CD4-positive, alpha-beta T cell (primary cell): ENCODE data around the gene APOD. TPM values are rescaled to one million over a fixed set of nuclear protein-coding genes. Genes with fewer than 3 reads are reported as not detected.
A peak's percentile ranks its signal among the peaks of the same experiment; 100 is the strongest.

Source experiments
- ATAC-seq: fragments of 200-7000 bp; cut with Tn5 transposase; one replicate; pipeline ENCODE4 v1.10.0; 2022; ENCODE audit warnings: mild to moderate bottlenecking; ENCODE audit not compliant: poor library complexity
- CTCF ChIA-PET: fragments of 350-600 bp; sonication (Branson Sonifier 250); formaldehyde crosslinking; loops from one replicate; lab custom pipeline; 2021; ENCODE audit warnings: antibody characterized with exemption, inconsistent platforms; lab: Charles Lee
- POLR2A ChIA-PET: fragments of 350-600 bp; sonication (Branson Sonifier 250); formaldehyde crosslinking; loops from one replicate; lab custom pipeline; 2021; ENCODE audit warnings: antibody characterized with exemption, inconsistent platforms; lab: Charles Lee
- DNase-seq, 14 experiments: peaks; one replicate each; pipeline ENCODE4 v3.0.0-alpha.2; 2013 to 2020; ENCODE audit warnings: mixed read lengths in 2 of 14
- H3K27ac ChIP-seq, 2 donors: one replicate each; pipeline versions ENCODE4 v1.5.1 to v1.7.0; 2013; ENCODE audit warnings: low read length in 2 of 2, low read depth in 1 of 2, mild to moderate bottlenecking in 1 of 2
- H3K27me3 ChIP-seq, 2 experiments: 1 replicate in 1 of 2; 2 replicates in 1 of 2; pipeline versions ENCODE4 v1.6.1 to v1.7.0; 2013; ENCODE audit warnings: low read length in 2 of 2, control low read depth in 1 of 2, mild to moderate bottlenecking in 1 of 2, moderate library complexity in 1 of 2; ENCODE audit not compliant: insufficient read depth in 2 of 2, control insufficient read depth in 1 of 2
- H3K36me3 ChIP-seq: one replicate; pipeline ENCODE4 v1.6.1; 2013; ENCODE audit warnings: low read length, control low read depth; ENCODE audit not compliant: insufficient read depth
- H3K4me1 ChIP-seq: one replicate; pipeline ENCODE4 v1.6.1; 2013; ENCODE audit warnings: low read length, control low read depth; ENCODE audit not compliant: insufficient read depth
- H3K4me3 ChIP-seq: one replicate; pipeline ENCODE4 v1.5.1; 2013; ENCODE audit warnings: mild to moderate bottlenecking, low read length, moderate library complexity
- H3K9me3 ChIP-seq, 2 experiments: 1 replicate in 1 of 2; 2 replicates in 1 of 2; pipeline versions ENCODE4 v1.6.1 to v1.7.0; 2013; ENCODE audit warnings: low read length in 2 of 2, mild to moderate bottlenecking in 2 of 2, control low read depth in 1 of 2, moderate library complexity in 1 of 2; ENCODE audit not compliant: control insufficient read depth in 1 of 2, insufficient read depth in 1 of 2
- H3K27ac Mint-ChIP-seq: one replicate; pipeline ENCODE4 v1.8.0; 2020; ENCODE audit warnings: mixed read lengths
- H3K27me3 Mint-ChIP-seq: one replicate; pipeline ENCODE4 v1.8.0; 2021; ENCODE audit warnings: mixed read lengths
- H3K36me3 Mint-ChIP-seq: one replicate; pipeline ENCODE4 v1.8.0; 2021; ENCODE audit warnings: low read depth, mixed read lengths
- H3K4me1 Mint-ChIP-seq: one replicate; pipeline ENCODE4 v1.8.0; 2021; ENCODE audit warnings: low read depth, mixed read lengths
- H3K4me3 Mint-ChIP-seq: one replicate; pipeline ENCODE4 v1.8.0; 2020; ENCODE audit warnings: mild to moderate bottlenecking, mixed read lengths
- H3K9me3 Mint-ChIP-seq: one replicate; pipeline ENCODE4 v1.8.0; 2020; ENCODE audit warnings: mixed read lengths
- CTCF ChIP-seq: fragments of 200-600 bp; IDR thresholded peaks from one replicate; pipeline ENCODE4 v1.8.0; 2022; ENCODE audit warnings: antibody characterized with exemption, mild to moderate bottlenecking
- intact Hi-C, 2 experiments: fragments of 100-400 bp; cut with DNase I in 1 of 2; cut with micrococcal nuclease in 1 of 2; formaldehyde crosslinking; loops; one replicate each; pipeline versions ENCODE4 v1.15.1 to v1.9.0; 2023 to 2025; cut with DNase I, micrococcal nuclease
- total RNA-seq, 174 experiments: library from RNA in 2 of 174; stranded (reverse) in 2 of 174; gene quantifications; one replicate each; pipeline ENCODE4 v1.2.3 and lab custom pipeline; 2021 to 2026

Gene APOD
- total RNA-seq, 2 experiments from 2014 or later: not detected

- peaks cover 54% of the 10 kb centered on the region for H3K4me1 ChIP-seq
- Mint-ChIP-seq H3K27me3 (no peaks in the 10 kb centered on the region), H3K9me3 (no peaks in the 10 kb centered on the region), H3K36me3 (peaks cover 79% of the 10 kb centered on the region), H3K27ac (peak overlapping the region; percentile 62), H3K4me1 (peaks cover 82% of the 10 kb centered on the region), H3K4me3 (peak overlapping the region; percentile 56)
- H3K27me3 ChIP-seq: no peaks in the 10 kb centered on the region
- no peak for TF ChIP-seq CTCF
- no peak overlapping the region for H3K27ac ChIP-seq
- ChIA-PET CTCF (interaction anchor here (1.0 to 1.7 kb wide), 2 partner anchors 10 to 262 kb away, joined by 5 read pairs; partner anchors contain the start of genes PPP1R2 and XXYLT1), POLR2A (interaction anchor here (0.7 to 3.4 kb wide), 5 partner anchors 10 to 262 kb away, joined by 3 to 28 read pairs (median 5); partner anchors contain the start of genes ACAP2, PPP1R2 and XXYLT1)
- no peak overlapping the region for H3K4me3 ChIP-seq
- DNase-seq (no peak), ATAC-seq (no peak)
- peaks cover 41% of the 10 kb centered on the region for H3K36me3 ChIP-seq
- no peaks in the 10 kb centered on the region for H3K9me3 ChIP-seq
- intact Hi-C loops: no loop called here
These were observed 50.9 kb downstream of the APOD start for GRCh38 chr3:195532834-195533233.

- Histone ChIP-seq H3K4me1 (peaks cover 53% of the 10 kb centered on the region), H3K4me3 (no peak overlapping the region), H3K27ac (peak overlapping the region in 1 of 2 donors; percentile 16), H3K9me3 (no peaks in the 10 kb centered on the region), H3K36me3 (peaks cover 45% of the 10 kb centered on the region), H3K27me3 (no peaks in the 10 kb centered on the region)
- ATAC-seq (no peak), DNase-seq (no peak)
- Mint-ChIP-seq H3K27ac (peak overlapping the region; percentile 62), H3K4me3 (no peak overlapping the region), H3K27me3 (no peaks in the 10 kb centered on the region), H3K9me3 (no peaks in the 10 kb centered on the region), H3K4me1 (peaks cover 82% of the 10 kb centered on the region), H3K36me3 (peaks cover 80% of the 10 kb centered on the region)
- TF ChIP-seq CTCF: no peak
- intact Hi-C loops: no loop called here
- POLR2A ChIA-PET: interaction anchor here (3.4 kb wide), 1 partner anchor 10 kb away, joined by 28 read pairs; the partner anchor contains the start of gene PPP1R2
- CTCF ChIA-PET: interaction anchor here (1.0 to 1.7 kb wide), 2 partner anchors 10 to 262 kb away, joined by 5 read pairs; partner anchors contain the start of genes PPP1R2 and XXYLT1
These were observed 51.4 kb downstream of the APOD start for GRCh38 chr3:195532345-195532744.

GRCh38 chr3:195531683-195532082, 52.1 kb downstream of the APOD start:
- ChIA-PET CTCF (interaction anchor here (1.7 kb wide), 1 partner anchor 11 kb away, joined by 5 read pairs; the partner anchor contains the start of gene PPP1R2), POLR2A (interaction anchor here (3.4 kb wide), 1 partner anchor 11 kb away, joined by 28 read pairs; the partner anchor contains the start of gene PPP1R2)
- Mint-ChIP-seq H3K27me3 (no peaks in the 10 kb centered on the region), H3K4me1 (peaks cover 80% of the 10 kb centered on the region), H3K9me3 (no peaks in the 10 kb centered on the region), H3K4me3 (no peak overlapping the region), H3K36me3 (peaks cover 81% of the 10 kb centered on the region), H3K27ac (peak overlapping the region; percentile 62)
- intact Hi-C loops: no loop called here
- ATAC-seq (no peak), DNase-seq (no peak)
- Histone ChIP-seq H3K4me1 (peaks cover 56% of the 10 kb centered on the region), H3K4me3 (no peak overlapping the region), H3K27me3 (no peaks in the 10 kb centered on the region), H3K36me3 (peaks cover 50% of the 10 kb centered on the region), H3K9me3 (no peaks in the 10 kb centered on the region), H3K27ac (peak overlapping the region in 1 of 2 donors; percentile 16)
- TF ChIP-seq CTCF: no peak
